H1 (cell line): ENCODE data around the gene BOLA3. TPM values are rescaled to one million over a fixed set of nuclear protein-coding genes. Genes with fewer than 3 reads are reported as not detected.

ENCODE experiments used
- PHF8 ChIP-seq: fragments of 200-600 bp; sonication (generic); conservative IDR thresholded peaks from 2 replicates; pipeline ENCODE4 v1.7.1; 2012; ENCODE audit warnings: low read depth, mild to moderate bottlenecking, inconsistent platforms, low read length, moderate library complexity
- polyA plus RNA-seq, 7 experiments: library from polyadenylated mRNA; depleted of rRNA in 3 of 7; stranded (reverse) in 5 of 7; unstranded in 2 of 7; fragments of >200 nt in 5 of 7; fragments of 200-250 nt in 2 of 7; gene quantifications; 1 replicate in 5 of 7; 2 replicates in 1 of 7; 4 replicates in 1 of 7; pipeline versions ENCODE4 v1.2.1 to v1.2.3, GENCODE V29; 2011 to 2013; ENCODE audit warnings: missing spikeins in 2 of 7, mixed read lengths in 2 of 7
- total RNA-seq: library from RNA; stranded (reverse); fragmentation: NEBNext Ultra II Directional; extraction: Animal tissue kit (Norgen Biotek cat#: 25700); gene quantifications from 2 replicates; pipeline ENCODE4 v1.2.1, GENCODE V29; 2021
- TF ChIP-seq, protein P1 (sequence below): IDR thresholded peaks from 2 replicates; pipeline ENCODE4 v1.6.1; 2011; ENCODE audit warnings: low read length, improper control_type of control experiment

The BOLA3 gene
- total and polyA plus RNA-seq, 2 of the 8 experiments (the other 6 are each of a cell fraction or from before 2014, with no cell fraction given): 46.1 to 67.3 TPM

DNA sequence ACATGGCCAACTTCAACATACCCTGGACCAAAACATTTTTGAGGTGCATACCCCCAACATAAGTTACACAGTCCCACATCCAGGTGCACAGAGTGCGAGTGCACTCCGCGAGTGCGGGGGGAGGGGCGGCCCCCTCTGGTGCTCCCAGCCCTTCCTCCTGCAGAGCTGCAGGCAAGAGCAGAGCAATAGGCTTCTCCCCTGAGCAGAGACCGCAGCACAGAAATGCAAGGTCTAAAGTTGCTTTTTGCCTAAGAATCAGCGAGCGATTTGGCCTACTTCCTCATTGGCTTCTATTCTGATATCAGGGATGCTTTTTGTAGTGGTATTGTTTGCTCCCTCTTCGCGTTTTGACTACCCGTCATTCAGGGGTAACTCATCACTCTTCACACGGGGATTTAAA is 40.6 kb downstream of the BOLA3 start (continued):
- TF ChIP-seq, protein P1, sequence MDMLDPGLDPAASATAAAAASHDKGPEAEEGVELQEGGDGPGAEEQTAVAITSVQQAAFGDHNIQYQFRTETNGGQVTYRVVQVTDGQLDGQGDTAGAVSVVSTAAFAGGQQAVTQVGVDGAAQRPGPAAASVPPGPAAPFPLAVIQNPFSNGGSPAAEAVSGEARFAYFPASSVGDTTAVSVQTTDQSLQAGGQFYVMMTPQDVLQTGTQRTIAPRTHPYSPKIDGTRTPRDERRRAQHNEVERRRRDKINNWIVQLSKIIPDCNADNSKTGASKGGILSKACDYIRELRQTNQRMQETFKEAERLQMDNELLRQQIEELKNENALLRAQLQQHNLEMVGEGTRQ: no peak
- TF ChIP-seq PHF8: no peak
